Peyer's patch (tissue), 4 donors: ENCODE data around the gene TSPAN18. TPM values are rescaled to one million over a fixed set of nuclear protein-coding genes. Genes with fewer than 3 reads are reported as not detected.

Source experiments
- DNase-seq, 3 donors: peaks; one replicate each; pipeline ENCODE4 v3.0.0-alpha.2; 2017 to 2019
- H3K27ac ChIP-seq, 4 donors: fragments of 200-600 bp; sonication (generic); one replicate each; pipeline ENCODE4 v1.5.1; 2016 to 2019
- H3K27me3 ChIP-seq, 2 donors: fragments of 200-600 bp; sonication (generic); one replicate each; pipeline ENCODE4 v1.5.1; 2019
- H3K36me3 ChIP-seq, 3 donors: fragments of 200-600 bp; sonication (generic); one replicate each; pipeline ENCODE4 v1.5.1; 2016 to 2019
- H3K4me1 ChIP-seq, 4 donors: fragments of 200-600 bp; sonication (generic); one replicate each; pipeline ENCODE4 v1.5.1; 2016 to 2019
- H3K4me3 ChIP-seq, 4 donors: fragments of 200-600 bp; sonication (generic); 1 replicate in 3 of 4; 2 replicates in 1 of 4; pipeline ENCODE4 v1.5.1; 2016 to 2019; ENCODE audit warnings: mild to moderate bottlenecking in 1 of 4
- H3K9me3 ChIP-seq, 4 donors: fragments of 200-600 bp; sonication (generic); one replicate each; pipeline ENCODE4 v1.5.1; 2016 to 2019; ENCODE audit warnings: mild to moderate bottlenecking in 1 of 4
- POLR2A ChIP-seq, 2 donors: fragments of 450-650 bp; IDR thresholded peaks; one replicate each; pipeline ENCODE4 v1.5.1; 2017; ENCODE audit warnings: antibody characterized with exemption in 2 of 2, mild to moderate bottlenecking in 2 of 2, moderate library complexity in 2 of 2
- total RNA-seq, 4 donors: library from RNA; depleted of rRNA; stranded (reverse); fragments of >200 nt; gene quantifications; one replicate each; pipeline ENCODE4 v1.1.0, GENCODE V29; 2016
- TF ChIP-seq, protein P1 (sequence below), 6 experiments: fragments of 450-650 bp in 4 of 6; fragments of 200-600 bp in 2 of 6; sonication (generic) in 1 of 6; IDR thresholded peaks; one replicate each; pipeline ENCODE4 v1.5.1; 2017 to 2019; ENCODE audit warnings: antibody characterized with exemption in 6 of 6, mild to moderate bottlenecking in 3 of 6, moderate library complexity in 1 of 6

TSPAN18 gene
- total RNA-seq, 4 donors from 2014 or later: 1.1 to 19.8 (median 3.1) TPM

- no peaks in the 10 kb centered on the region for H3K36me3 ChIP-seq
- peaks cover 5 to 20% (median 7%) of the 10 kb centered on the region in 4 donors for H3K4me1 ChIP-seq
- no peak for TF ChIP-seq POLR2A (IDR thresholded peaks at IDR 0.05)
- TF ChIP-seq, protein P1, sequence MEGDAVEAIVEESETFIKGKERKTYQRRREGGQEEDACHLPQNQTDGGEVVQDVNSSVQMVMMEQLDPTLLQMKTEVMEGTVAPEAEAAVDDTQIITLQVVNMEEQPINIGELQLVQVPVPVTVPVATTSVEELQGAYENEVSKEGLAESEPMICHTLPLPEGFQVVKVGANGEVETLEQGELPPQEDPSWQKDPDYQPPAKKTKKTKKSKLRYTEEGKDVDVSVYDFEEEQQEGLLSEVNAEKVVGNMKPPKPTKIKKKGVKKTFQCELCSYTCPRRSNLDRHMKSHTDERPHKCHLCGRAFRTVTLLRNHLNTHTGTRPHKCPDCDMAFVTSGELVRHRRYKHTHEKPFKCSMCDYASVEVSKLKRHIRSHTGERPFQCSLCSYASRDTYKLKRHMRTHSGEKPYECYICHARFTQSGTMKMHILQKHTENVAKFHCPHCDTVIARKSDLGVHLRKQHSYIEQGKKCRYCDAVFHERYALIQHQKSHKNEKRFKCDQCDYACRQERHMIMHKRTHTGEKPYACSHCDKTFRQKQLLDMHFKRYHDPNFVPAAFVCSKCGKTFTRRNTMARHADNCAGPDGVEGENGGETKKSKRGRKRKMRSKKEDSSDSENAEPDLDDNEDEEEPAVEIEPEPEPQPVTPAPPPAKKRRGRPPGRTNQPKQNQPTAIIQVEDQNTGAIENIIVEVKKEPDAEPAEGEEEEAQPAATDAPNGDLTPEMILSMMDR (IDR thresholded peaks at IDR 0.05): no peak
- H3K9me3 ChIP-seq: no peaks in the 10 kb centered on the region
- peak overlapping the region in 1 of 4 donors; percentile 54 for H3K4me3 ChIP-seq
- no peak for DNase-seq
- peaks cover 0 to 4% of the 10 kb centered on the region in 2 donors for H3K27me3 ChIP-seq
- H3K27ac ChIP-seq: peak overlapping the region in 1 of 4 donors; percentile 71
Measured at GRCh38 chr11:44728491-44728910, 1.7 kb downstream of the TSPAN18 start.

DNA sequence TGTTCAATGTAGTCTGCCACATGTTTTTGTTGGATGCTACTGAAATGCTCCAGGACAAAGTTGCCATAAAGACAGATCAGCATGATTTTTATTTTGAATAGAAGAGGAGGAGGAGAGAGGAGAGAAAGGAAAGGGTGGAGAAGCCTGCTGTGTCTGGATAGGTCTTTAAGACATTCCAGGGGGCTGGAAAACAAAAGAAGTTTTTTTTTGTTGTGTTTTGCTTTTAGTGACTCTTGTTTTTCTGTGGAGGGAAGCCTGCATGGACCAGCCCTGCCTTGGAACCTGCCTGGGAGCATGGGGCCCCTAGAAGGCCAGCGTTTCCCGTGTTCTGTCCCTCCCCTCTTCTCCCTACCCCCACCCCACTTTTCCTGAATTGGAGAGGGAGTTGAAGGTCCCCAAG, 2.3 kb downstream of the TSPAN18 start:
- peak overlapping the region in 2 of 4 donors; percentile 35 to 71 for H3K27ac ChIP-seq

DNA sequence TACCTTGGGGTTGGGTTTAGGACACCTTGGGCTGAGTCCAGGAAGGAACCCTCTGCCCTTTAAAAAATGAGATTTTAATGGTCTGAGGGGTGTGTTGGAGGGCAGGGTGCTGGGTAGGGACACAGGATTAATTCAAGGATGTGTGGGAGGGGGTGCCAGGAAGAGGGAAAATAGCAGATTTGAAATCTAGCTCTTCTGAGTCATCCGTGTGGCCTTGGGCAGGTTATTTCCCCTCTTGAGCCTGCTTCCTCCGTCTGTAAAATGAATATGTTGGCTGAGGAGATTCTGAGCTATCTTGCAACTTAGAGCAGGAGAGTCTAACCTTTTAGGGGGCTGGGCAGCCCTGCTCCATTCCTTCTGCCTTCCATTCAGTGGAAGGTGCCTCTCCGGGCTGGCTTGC, 3.0 kb downstream of the TSPAN18 start:
- no peak for DNase-seq
- peaks cover 5 to 20% (median 7%) of the 10 kb centered on the region in 4 donors for H3K4me1 ChIP-seq
- no peaks in the 10 kb centered on the region for H3K36me3 ChIP-seq
- H3K27me3 ChIP-seq: peaks cover 0 to 4% of the 10 kb centered on the region in 2 donors
- H3K27ac ChIP-seq: peak overlapping the region in 1 of 4 donors; percentile 71
- H3K9me3 ChIP-seq: no peaks in the 10 kb centered on the region
- no peak for TF ChIP-seq POLR2A (IDR thresholded peaks at IDR 0.05)
- TF ChIP-seq, protein P1 (IDR thresholded peaks at IDR 0.05): no peak
- no peak overlapping the region for H3K4me3 ChIP-seq

More for the DNA sequence above, 2.3 kb downstream of the TSPAN18 start:
- Histone ChIP-seq H3K27me3 (peaks cover 0 to 4% of the 10 kb centered on the region in 2 donors), H3K36me3 (no peaks in the 10 kb centered on the region), H3K9me3 (no peaks in the 10 kb centered on the region), H3K4me3 (no peak overlapping the region), H3K4me1 (peaks cover 5 to 20% (median 7%) of the 10 kb centered on the region in 4 donors)
- TF ChIP-seq POLR2A (IDR thresholded peaks at IDR 0.05): no peak
- TF ChIP-seq, protein P1 (IDR thresholded peaks at IDR 0.05): no peak
- no peak for DNase-seq

GRCh38 chr11:44730775-44731174, 4.0 kb downstream of the TSPAN18 start:
- no peak for TF ChIP-seq POLR2A (IDR thresholded peaks at IDR 0.05)
- TF ChIP-seq, protein P1 (IDR thresholded peaks at IDR 0.05): no peak
- DNase-seq: no peak
- Histone ChIP-seq H3K36me3 (no peaks in the 10 kb centered on the region), H3K4me1 (peaks cover 5 to 20% (median 7%) of the 10 kb centered on the region in 4 donors), H3K27me3 (peaks cover 0 to 4% of the 10 kb centered on the region in 2 donors), H3K9me3 (no peaks in the 10 kb centered on the region), H3K4me3 (no peak overlapping the region), H3K27ac (peak overlapping the region in 1 of 4 donors; percentile 23)

DNA sequence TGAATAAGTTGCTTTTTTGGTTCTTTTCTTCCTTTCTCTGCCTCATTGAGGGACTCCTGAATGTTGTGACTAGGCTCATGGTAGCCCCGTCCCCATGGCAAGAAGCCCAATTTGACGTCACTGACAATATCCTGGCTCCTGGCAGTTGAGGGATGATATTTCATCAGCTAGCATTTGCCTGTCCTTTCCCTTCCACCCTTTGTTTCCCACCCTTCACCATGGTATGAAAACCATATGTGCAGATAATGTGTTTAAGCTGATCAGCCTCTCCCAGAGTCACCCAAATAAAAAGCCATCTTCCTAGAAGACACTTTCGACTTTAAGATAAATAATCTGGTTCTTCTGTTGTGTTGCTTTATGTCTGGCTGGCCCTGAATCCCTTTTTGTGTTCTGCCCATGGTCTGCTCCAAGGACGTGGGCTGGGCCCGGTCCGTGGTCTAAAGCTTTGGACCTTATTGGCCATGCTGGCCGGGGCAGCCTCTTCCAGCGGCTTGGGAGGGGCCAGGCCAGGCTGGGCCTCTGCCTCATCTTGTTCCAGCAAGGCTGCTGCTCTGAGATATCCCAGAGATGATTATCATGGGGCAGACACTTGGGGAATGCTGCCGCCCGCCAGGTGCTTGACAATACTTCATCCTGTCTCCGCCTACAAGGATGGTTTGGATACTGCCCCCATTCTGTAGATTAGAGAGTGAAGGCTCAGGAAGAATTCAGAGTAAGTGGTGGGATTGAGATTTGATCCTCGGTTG, 5.1 kb downstream of the TSPAN18 start:
- DNase-seq: no peak
- H3K9me3 ChIP-seq: no peaks in the 10 kb centered on the region
- H3K4me1 ChIP-seq: peaks cover 5 to 14% (median 7%) of the 10 kb centered on the region in 4 donors

More for the DNA sequence above, 5.1 kb downstream of the TSPAN18 start:
- Histone ChIP-seq H3K36me3 (no peaks in the 10 kb centered on the region), H3K4me3 (no peak overlapping the region), H3K27ac (peak overlapping the region in 1 of 4 donors; percentile 25), H3K27me3 (peaks cover 0 to 4% of the 10 kb centered on the region in 2 donors)
- TF ChIP-seq, protein P1 (IDR thresholded peaks at IDR 0.05): no peak
- TF ChIP-seq POLR2A (IDR thresholded peaks at IDR 0.05): no peak
